ENCODE results near the gene C3orf22.

DNA sequence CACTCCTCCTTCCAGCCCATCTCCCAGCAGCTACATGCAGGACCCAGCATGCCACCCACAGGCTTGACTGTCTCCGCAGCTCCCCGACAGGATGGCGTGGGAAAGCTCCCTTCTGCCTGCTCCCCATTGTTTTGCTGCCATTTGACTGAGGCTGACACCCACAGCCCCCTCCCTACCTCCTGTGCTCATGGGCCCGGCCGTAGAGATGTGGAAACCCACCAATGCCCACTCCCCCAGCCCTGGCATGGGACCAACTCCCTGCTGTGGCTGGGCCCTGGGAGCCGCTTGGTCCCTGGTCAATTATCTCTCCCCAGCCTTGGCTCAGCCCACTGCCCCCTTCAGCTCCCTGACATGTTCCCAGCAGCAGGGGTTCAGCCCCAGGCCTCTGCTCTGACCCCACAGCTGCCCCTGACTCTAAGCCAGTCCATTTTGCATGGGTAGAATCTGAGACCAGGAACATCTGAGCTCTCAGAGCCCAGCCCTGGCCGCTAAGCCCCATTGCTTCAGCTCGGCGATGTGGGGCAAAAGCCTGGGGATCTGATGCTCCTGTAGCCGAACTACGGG lies 8.2 kb downstream of the C3orf22 start:
- TF ChIP-seq, protein P1, sequence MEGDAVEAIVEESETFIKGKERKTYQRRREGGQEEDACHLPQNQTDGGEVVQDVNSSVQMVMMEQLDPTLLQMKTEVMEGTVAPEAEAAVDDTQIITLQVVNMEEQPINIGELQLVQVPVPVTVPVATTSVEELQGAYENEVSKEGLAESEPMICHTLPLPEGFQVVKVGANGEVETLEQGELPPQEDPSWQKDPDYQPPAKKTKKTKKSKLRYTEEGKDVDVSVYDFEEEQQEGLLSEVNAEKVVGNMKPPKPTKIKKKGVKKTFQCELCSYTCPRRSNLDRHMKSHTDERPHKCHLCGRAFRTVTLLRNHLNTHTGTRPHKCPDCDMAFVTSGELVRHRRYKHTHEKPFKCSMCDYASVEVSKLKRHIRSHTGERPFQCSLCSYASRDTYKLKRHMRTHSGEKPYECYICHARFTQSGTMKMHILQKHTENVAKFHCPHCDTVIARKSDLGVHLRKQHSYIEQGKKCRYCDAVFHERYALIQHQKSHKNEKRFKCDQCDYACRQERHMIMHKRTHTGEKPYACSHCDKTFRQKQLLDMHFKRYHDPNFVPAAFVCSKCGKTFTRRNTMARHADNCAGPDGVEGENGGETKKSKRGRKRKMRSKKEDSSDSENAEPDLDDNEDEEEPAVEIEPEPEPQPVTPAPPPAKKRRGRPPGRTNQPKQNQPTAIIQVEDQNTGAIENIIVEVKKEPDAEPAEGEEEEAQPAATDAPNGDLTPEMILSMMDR (IDR thresholded peaks at IDR 0.05), result no peak
- TF ChIP-seq POLR2A (IDR thresholded peaks at IDR 0.05), result no peak
